BJ (cell line): ENCODE measurements around the gene SLC4A2. TPM values are rescaled to one million over a fixed set of nuclear protein-coding genes. Genes with fewer than 3 reads are reported as not detected.

Experiments
- CTCF ChIA-PET: fragments of 350-600 bp; formaldehyde crosslinking; extraction: SDS; loops from one replicate; lab custom pipeline; 2021; ENCODE audit warnings: antibody characterized with exemption, inconsistent platforms; lab: Yijun Ruan, JAX
- POLR2A ChIA-PET: fragments of 300-600 bp; sonication (Branson Sonifier 250); formaldehyde crosslinking; extraction: SDS; loops from one replicate; lab custom pipeline; 2021; ENCODE audit warnings: antibody characterized with exemption; lab: Charles Lee
- DNase-seq: peaks from one replicate; pipeline ENCODE4 v3.0.0-alpha.2; 2011; ENCODE audit warnings: low read depth
- H3K27me3 ChIP-seq: 2 replicates; pipeline ENCODE4 v1.6.0; 2011; ENCODE audit warnings: low read length; ENCODE audit not compliant: control insufficient read depth, insufficient read depth
- H3K36me3 ChIP-seq: 2 replicates; pipeline ENCODE4 v1.5.1; 2011; ENCODE audit warnings: low read length; ENCODE audit not compliant: control insufficient read depth, insufficient read depth
- H3K4me3 ChIP-seq: 2 replicates; pipeline ENCODE4 v1.5.1; 2011; ENCODE audit warnings: low read depth, mild to moderate bottlenecking, control low read depth, low read length
- polyA plus RNA-seq: library from polyadenylated mRNA; depleted of rRNA; stranded (reverse); fragments of >200 nt; gene quantifications from 2 replicates; pipeline ENCODE4 v1.2.3, GENCODE V29; 2011
- TF ChIP-seq, protein P1 (sequence below): IDR thresholded peaks from 2 replicates; pipeline ENCODE4 v1.5.1; 2011; ENCODE audit warnings: low read depth, mild to moderate bottlenecking, control low read depth, inconsistent platforms, low read length, moderate library complexity; ENCODE audit not compliant: insufficient read depth

The SLC4A2 gene
- polyA plus RNA-seq, 1 experiment: 86.1 TPM

DNA sequence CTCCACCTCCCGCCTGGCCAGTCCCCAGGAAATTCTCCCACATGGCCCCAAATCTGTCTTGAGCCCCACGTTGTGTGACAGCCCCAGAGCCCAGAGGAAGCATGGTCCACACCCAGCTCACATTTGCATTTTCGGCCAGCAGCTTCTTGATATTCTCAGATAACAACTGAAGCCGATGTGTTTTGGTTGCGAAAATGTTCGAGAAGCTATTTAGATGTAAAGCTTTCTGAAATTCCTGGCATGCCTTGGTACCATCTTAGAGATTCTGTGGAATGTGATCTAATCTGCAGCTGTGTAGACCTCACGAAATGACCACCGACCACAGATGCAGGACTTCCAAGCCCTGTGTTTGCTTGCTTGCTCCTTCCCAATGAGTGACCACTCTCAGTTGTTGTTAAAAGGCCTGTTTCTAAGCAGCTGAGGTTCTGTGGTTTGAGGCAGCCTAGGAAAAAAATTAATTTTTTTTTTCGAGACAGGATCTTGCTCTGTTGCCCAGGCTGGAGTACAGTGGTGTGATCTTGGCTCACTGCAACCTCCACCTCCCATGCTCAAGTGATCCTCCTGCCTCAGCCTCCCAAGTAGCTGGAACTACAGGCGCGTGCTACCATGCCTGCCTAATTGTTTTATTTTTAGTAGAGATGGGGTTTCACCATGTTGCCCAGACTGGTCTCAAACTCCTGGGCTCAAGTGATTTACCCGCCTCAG lies 8.8 kb downstream of the SLC4A2 start:
- H3K36me3 ChIP-seq: peaks cover 57% of the 10 kb centered on the region
- POLR2A ChIA-PET: no interaction called here
- no peak for DNase-seq
- H3K4me3 ChIP-seq: no peak overlapping the region
- no peaks in the 10 kb centered on the region for H3K27me3 ChIP-seq
- CTCF ChIA-PET: interaction anchor here (0.6 to 1.4 kb wide), 6 partner anchors 9 to 56 kb away, joined by 3 to 4 read pairs (median 4); no protein-coding TSS in a partner anchor
- TF ChIP-seq, protein P1, sequence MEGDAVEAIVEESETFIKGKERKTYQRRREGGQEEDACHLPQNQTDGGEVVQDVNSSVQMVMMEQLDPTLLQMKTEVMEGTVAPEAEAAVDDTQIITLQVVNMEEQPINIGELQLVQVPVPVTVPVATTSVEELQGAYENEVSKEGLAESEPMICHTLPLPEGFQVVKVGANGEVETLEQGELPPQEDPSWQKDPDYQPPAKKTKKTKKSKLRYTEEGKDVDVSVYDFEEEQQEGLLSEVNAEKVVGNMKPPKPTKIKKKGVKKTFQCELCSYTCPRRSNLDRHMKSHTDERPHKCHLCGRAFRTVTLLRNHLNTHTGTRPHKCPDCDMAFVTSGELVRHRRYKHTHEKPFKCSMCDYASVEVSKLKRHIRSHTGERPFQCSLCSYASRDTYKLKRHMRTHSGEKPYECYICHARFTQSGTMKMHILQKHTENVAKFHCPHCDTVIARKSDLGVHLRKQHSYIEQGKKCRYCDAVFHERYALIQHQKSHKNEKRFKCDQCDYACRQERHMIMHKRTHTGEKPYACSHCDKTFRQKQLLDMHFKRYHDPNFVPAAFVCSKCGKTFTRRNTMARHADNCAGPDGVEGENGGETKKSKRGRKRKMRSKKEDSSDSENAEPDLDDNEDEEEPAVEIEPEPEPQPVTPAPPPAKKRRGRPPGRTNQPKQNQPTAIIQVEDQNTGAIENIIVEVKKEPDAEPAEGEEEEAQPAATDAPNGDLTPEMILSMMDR: no peak

- POLR2A ChIA-PET: no interaction called here
- CTCF ChIA-PET: no interaction called here
- DNase-seq: no peak
- no peak overlapping the region for H3K4me3 ChIP-seq
- TF ChIP-seq, protein P1: no peak
- no peaks in the 10 kb centered on the region for H3K27me3 ChIP-seq
- peaks cover 60% of the 10 kb centered on the region for H3K36me3 ChIP-seq
Observed at GRCh38 chr7:151069841-151070573, 10.6 kb downstream of the SLC4A2 start.

GRCh38 chr7:151070574-151070960 lies 11.2 kb downstream of the SLC4A2 start:
- POLR2A ChIA-PET: no interaction called here
- CTCF ChIA-PET: no interaction called here
- Histone ChIP-seq H3K36me3 (peaks cover 60% of the 10 kb centered on the region), H3K27me3 (no peaks in the 10 kb centered on the region), H3K4me3 (no peak overlapping the region)
- TF ChIP-seq, protein P1: no peak
- no peak for DNase-seq

- Histone ChIP-seq H3K27me3 (no peaks in the 10 kb centered on the region), H3K36me3 (peaks cover 60% of the 10 kb centered on the region), H3K4me3 (no peak overlapping the region)
- no peak for DNase-seq
- ChIA-PET POLR2A (no interaction called here), CTCF (interaction anchor here (0.9 kb wide), 1 partner anchor 12 kb away, joined by 3 read pairs; the partner anchor contains the start of gene SLC4A2)
- TF ChIP-seq, protein P1: no peak
Observed at GRCh38 chr7:151071032-151071866, 11.9 kb downstream of the SLC4A2 start.
